HCT116 (cell line): ENCODE results near the gene GRIN2D. TPM values are rescaled to one million over a fixed set of nuclear protein-coding genes. Genes with fewer than 3 reads are reported as not detected.

Experiments used
- ATAC-seq: fragments of 200-7000 bp; cut with Tn5 transposase; 2 replicates; pipeline ENCODE4 v1.9.1; 2020; ENCODE audit warnings: mild to moderate bottlenecking, moderate library complexity
- BruUV-seq: library from RNA; stranded (reverse); fragments of 400-500 nt; replicated peaks from 2 replicates; lab custom pipeline; 2021; lab: Mats Ljungman, UMichigan
- CTCF ChIA-PET: fragments of 300-600 bp; sonication (Branson Sonifier 250); formaldehyde crosslinking; loops from one replicate; lab custom pipeline; 2021; ENCODE audit warnings: antibody characterized with exemption; lab: Charles Lee
- POLR2A ChIA-PET: fragments of 300-600, 350-600 bp; sonication (Branson Sonifier 250); formaldehyde crosslinking; loops from one replicate; lab custom pipeline; 2021; ENCODE audit warnings: antibody characterized with exemption; lab: Charles Lee
- RAD21 ChIA-PET, 2 experiments: fragments of 300-600 bp; sonication (Branson Sonifier 250); formaldehyde crosslinking; loops; one replicate each; lab custom pipeline; 2023; ENCODE audit warnings: low total read pairs in 2 of 2; ENCODE audit not compliant: uncharacterized antibody in 2 of 2, unreplicated experiment in 2 of 2, low non-redundant PET in 1 of 2; lab: Charles Lee
- DNase-seq: peaks from one replicate; pipeline ENCODE4 v3.0.0-alpha.2; 2010; ENCODE audit warnings: low read depth, low spot score
- H2AFZ ChIP-seq: fragments of 200-600 bp; shearing (Covaris generic), sonication (generic); 2 replicates; pipeline ENCODE4 v1.6.1; 2017; ENCODE audit warnings: low read depth, mixed run types, mixed read lengths, antibody characterized with exemption, low read length; ENCODE audit not compliant: poor library complexity, severe bottlenecking
- H3K27ac ChIP-seq: 2 replicates; pipeline ENCODE4 v1.5.1; 2012; ENCODE audit warnings: low read depth, low read length
- H3K27me3 ChIP-seq: fragments of 200-600 bp; sonication (generic); 2 replicates; pipeline ENCODE4 v1.6.1; 2016; ENCODE audit warnings: mixed run types, low read length, mixed read lengths; ENCODE audit not compliant: insufficient read depth
- H3K36me3 ChIP-seq, 2 experiments: fragments of 200-500 bp in 1 of 2; fragments of 200-600 bp in 1 of 2; sonication (Bioruptor generic) in 1 of 2; sonication (generic) in 1 of 2; 2 replicates each; pipeline versions ENCODE4 v1.5.1 to v1.6.1; 2014 to 2016; ENCODE audit warnings: low read length in 2 of 2, inconsistent platforms in 1 of 2, mixed read lengths in 1 of 2, mixed run types in 1 of 2; ENCODE audit not compliant: insufficient read depth in 2 of 2, control insufficient read depth in 1 of 2
- H3K4me1 ChIP-seq, 2 experiments: fragments of 200-600 bp in 1 of 2; sonication (generic) in 1 of 2; 2 replicates each; pipeline versions ENCODE4 v1.5.1 to v1.6.1; 2012 to 2017; ENCODE audit warnings: low read length in 2 of 2, inconsistent platforms in 1 of 2, mild to moderate bottlenecking in 1 of 2, mixed read lengths in 1 of 2, mixed run types in 1 of 2, moderate library complexity in 1 of 2; ENCODE audit not compliant: insufficient read depth in 2 of 2, control insufficient read depth in 1 of 2
- H3K4me2 ChIP-seq: fragments of 200-600 bp; sonication (generic); 2 replicates; pipeline ENCODE4 v1.6.1; 2017; ENCODE audit warnings: mixed run types, low read length, mixed read lengths
- H3K4me3 ChIP-seq, 2 experiments: fragments of 200-600 bp in 1 of 2; sonication (generic) in 1 of 2; replicated peaks in 1 of 2; 2 replicates each; pipeline ENCODE4 v1.5.1; 2011 to 2016; ENCODE audit warnings: low read length in 2 of 2, control low read depth in 1 of 2, low read depth in 1 of 2, mild to moderate bottlenecking in 1 of 2, mixed read lengths in 1 of 2, mixed run types in 1 of 2
- H3K79me2 ChIP-seq: fragments of 200-600 bp; sonication (generic); 2 replicates; pipeline ENCODE4 v1.6.1; 2017; ENCODE audit warnings: mild to moderate bottlenecking, mixed run types, low read length, moderate library complexity, mixed read lengths; ENCODE audit not compliant: insufficient read depth
- H3K9ac ChIP-seq: fragments of 200-600 bp; sonication (generic); 2 replicates; pipeline ENCODE4 v1.6.1; 2016; ENCODE audit warnings: low read length, mixed read lengths
- H3K9me2 ChIP-seq: fragments of 200-600 bp; sonication (generic), shearing (Covaris generic); 2 replicates; pipeline ENCODE4 v1.6.1; 2017; ENCODE audit warnings: mixed run types, mild to moderate bottlenecking, moderate library complexity; ENCODE audit not compliant: insufficient read depth
- H3K9me3 ChIP-seq, 2 experiments: fragments of 200-500 bp in 1 of 2; fragments of 200-600 bp in 1 of 2; sonication (Bioruptor generic) in 1 of 2; sonication (generic) in 1 of 2; 2 replicates each; pipeline ENCODE4 v1.6.1; 2014 to 2017; ENCODE audit warnings: low read length in 2 of 2, mixed read lengths in 2 of 2, inconsistent platforms in 1 of 2, low read depth in 1 of 2, mild to moderate bottlenecking in 1 of 2, mixed run types in 1 of 2, moderate library complexity in 1 of 2; ENCODE audit not compliant: control insufficient read depth in 1 of 2, insufficient read depth in 1 of 2
- H4K20me1 ChIP-seq: fragments of 200-600 bp; sonication (generic), shearing (Covaris generic); 2 replicates; pipeline ENCODE4 v1.6.1; 2017; ENCODE audit warnings: mixed run types, mild to moderate bottlenecking, moderate library complexity; ENCODE audit not compliant: insufficient read depth
- CBX3 ChIP-seq: IDR thresholded peaks from 2 replicates; pipeline ENCODE4 v1.6.1; 2012; ENCODE audit warnings: low read depth
- CEBPB ChIP-seq: IDR thresholded peaks from 2 replicates; pipeline ENCODE4 v1.6.1; 2012; ENCODE audit warnings: low read depth
- CTCF ChIP-seq, 3 experiments: fragments of 200-600 bp in 1 of 3; sonication (generic) in 1 of 3; IDR thresholded peaks in 2 of 3; conservative IDR thresholded peaks in 1 of 3; 2 replicates each; pipeline ENCODE4 v1.5.1; 2012 to 2017; ENCODE audit warnings: low read depth in 2 of 3, low read length in 2 of 3, antibody characterized with exemption in 1 of 3, borderline replicate concordance in 1 of 3, control low read depth in 1 of 3, mild to moderate bottlenecking in 1 of 3, mixed read lengths in 1 of 3, mixed run types in 1 of 3, moderate library complexity in 1 of 3; ENCODE audit not compliant: insufficient read depth in 1 of 3
- EGR1 ChIP-seq: IDR thresholded peaks from 2 replicates; pipeline ENCODE4 v1.6.1; 2012; ENCODE audit warnings: low read depth
- ELF1 ChIP-seq: IDR thresholded peaks from 2 replicates; pipeline ENCODE4 v1.6.1; 2012; ENCODE audit warnings: low read depth, borderline replicate concordance
- EZH2 ChIP-seq: fragments of 200-600 bp; sonication (generic); IDR thresholded peaks from 2 replicates; pipeline ENCODE4 v1.6.1; 2017; ENCODE audit warnings: antibody characterized with exemption, mixed run types
- EZH2phosphoT487 ChIP-seq: fragments of 200-600 bp; IDR thresholded peaks from 2 replicates; pipeline ENCODE4 v1.6.1; 2018; ENCODE audit warnings: antibody characterized with exemption, borderline replicate concordance
- FOSL1 ChIP-seq: IDR thresholded peaks from 2 replicates; pipeline ENCODE4 v1.6.1; 2012; ENCODE audit warnings: low read depth
- JUND ChIP-seq: IDR thresholded peaks from 2 replicates; pipeline ENCODE4 v1.6.1; 2012
- MAX ChIP-seq: IDR thresholded peaks from 2 replicates; pipeline ENCODE4 v1.6.1; 2012
- POLR2A ChIP-seq: IDR thresholded peaks from 2 replicates; pipeline ENCODE4 v1.7.0; 2011; ENCODE audit warnings: borderline replicate concordance; ENCODE audit not compliant: insufficient read depth, insufficient read length; ENCODE audit errors: extremely low read depth
- POLR2AphosphoS5 ChIP-seq: IDR thresholded peaks from 2 replicates; pipeline ENCODE4 v1.6.1; 2011; ENCODE audit warnings: mild to moderate bottlenecking, low read depth, low read length, moderate library complexity
- SIN3A ChIP-seq: IDR thresholded peaks from 2 replicates; pipeline ENCODE4 v1.6.1; 2012; ENCODE audit warnings: low read depth
- SP1 ChIP-seq: IDR thresholded peaks from 2 replicates; pipeline ENCODE4 v1.6.1; 2012; ENCODE audit warnings: low read depth
- SRF ChIP-seq: IDR thresholded peaks from 2 replicates; pipeline ENCODE4 v1.6.1; 2012; ENCODE audit warnings: low read depth
- YY1 ChIP-seq: IDR thresholded peaks from 2 replicates; pipeline ENCODE4 v1.6.1; 2011; ENCODE audit warnings: low read length, low read depth, moderate library complexity, mild to moderate bottlenecking; ENCODE audit not compliant: insufficient replicate concordance; ENCODE audit errors: extremely low read depth
- ZFX ChIP-seq: fragments of 450-650 bp; IDR thresholded peaks from 2 replicates; pipeline ENCODE4 v1.6.1; 2017
- ZNF274 ChIP-seq: fragments of 200-500 bp; sonication (Bioruptor generic); IDR thresholded peaks from 2 replicates; pipeline ENCODE4 v1.6.1; 2014; ENCODE audit warnings: mild to moderate bottlenecking, low read depth, low read length, inconsistent platforms
- intact Hi-C: fragments of 100-400 bp; cut with micrococcal nuclease; formaldehyde crosslinking; loops from 2 replicates; pipeline ENCODE4 v1.10.0; 2022
- total RNA-seq: library from RNA; stranded (reverse); gene quantifications from one replicate; pipeline ENCODE4 v1.2.1, GENCODE V29; 2021; ENCODE audit not compliant: unreplicated experiment
- TF ChIP-seq, protein P1 (sequence below): IDR thresholded peaks from 2 replicates; pipeline ENCODE4 v1.6.1; 2011; ENCODE audit warnings: mild to moderate bottlenecking, low read length, moderate library complexity; ENCODE audit not compliant: insufficient replicate concordance; ENCODE audit errors: extremely low read depth
- TF ChIP-seq, protein P2 (sequence below): IDR thresholded peaks from 2 replicates; pipeline ENCODE4 v1.6.1; 2012; ENCODE audit warnings: low read depth

Gene GRIN2D
- total RNA-seq, 1 experiment from 2014 or later, result 26.2 TPM

GRCh38 chr19:48346191-48346590 is 47.3 kb upstream of the GRIN2D start:
- no peaks in the 10 kb centered on the region for H3K36me3 ChIP-seq
- DNase-seq (no peak), ATAC-seq (no peak)
- no peak overlapping the region for H3K9ac ChIP-seq
- H3K9me3 ChIP-seq, result no peaks in the 10 kb centered on the region
- H3K4me1 ChIP-seq, result peaks cover 5 to 19% of the 10 kb centered on the region in 2 experiments
- H3K9me2 ChIP-seq, result no peaks in the 10 kb centered on the region
- ChIA-PET CTCF (interaction anchor here (1.5 kb wide), 1 partner anchor 13 kb away, joined by 3 read pairs; no protein-coding TSS in a partner anchor), POLR2A (no interaction called here), RAD21 (no interaction called here)
- no peaks in the 10 kb centered on the region for H3K79me2 ChIP-seq
- intact Hi-C loops, result no loop called here
- BruUV-seq, result no TSS peak
- no peak overlapping the region for H3K4me3 ChIP-seq
- H2AFZ ChIP-seq, result no peak overlapping the region
- H3K27me3 ChIP-seq, result no peaks in the 10 kb centered on the region
- no peak for TF ChIP-seq MAX
- TF ChIP-seq CBX3, result no peak
- TF ChIP-seq, protein P1, sequence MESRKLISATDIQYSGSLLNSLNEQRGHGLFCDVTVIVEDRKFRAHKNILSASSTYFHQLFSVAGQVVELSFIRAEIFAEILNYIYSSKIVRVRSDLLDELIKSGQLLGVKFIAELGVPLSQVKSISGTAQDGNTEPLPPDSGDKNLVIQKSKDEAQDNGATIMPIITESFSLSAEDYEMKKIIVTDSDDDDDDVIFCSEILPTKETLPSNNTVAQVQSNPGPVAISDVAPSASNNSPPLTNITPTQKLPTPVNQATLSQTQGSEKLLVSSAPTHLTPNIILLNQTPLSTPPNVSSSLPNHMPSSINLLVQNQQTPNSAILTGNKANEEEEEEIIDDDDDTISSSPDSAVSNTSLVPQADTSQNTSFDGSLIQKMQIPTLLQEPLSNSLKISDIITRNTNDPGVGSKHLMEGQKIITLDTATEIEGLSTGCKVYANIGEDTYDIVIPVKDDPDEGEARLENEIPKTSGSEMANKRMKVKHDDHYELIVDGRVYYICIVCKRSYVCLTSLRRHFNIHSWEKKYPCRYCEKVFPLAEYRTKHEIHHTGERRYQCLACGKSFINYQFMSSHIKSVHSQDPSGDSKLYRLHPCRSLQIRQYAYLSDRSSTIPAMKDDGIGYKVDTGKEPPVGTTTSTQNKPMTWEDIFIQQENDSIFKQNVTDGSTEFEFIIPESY, result no peak
- TF ChIP-seq POLR2AphosphoS5, result no peak
- TF ChIP-seq EZH2, result no peak
- no peak for TF ChIP-seq SIN3A
- TF ChIP-seq POLR2A, result no peak
- TF ChIP-seq JUND, result no peak
- no peak for TF ChIP-seq ZFX
- TF ChIP-seq EGR1, result no peak
- TF ChIP-seq CEBPB, result no peak
- no peak for TF ChIP-seq ZNF274
- TF ChIP-seq FOSL1, result no peak
- no peak for TF ChIP-seq CTCF (IDR thresholded peaks at IDR 0.05 in 2 of 3, conservative IDR thresholded peaks at IDR 0.05 in 1 of 3; ENCODE audit: borderline replicate concordance in 1 of 3, insufficient read depth in 1 of 3, low read depth in 2 of 3, low read length in 2 of 3)
- TF ChIP-seq YY1, result no peak
- TF ChIP-seq EZH2phosphoT487, result no peak
- no peak for TF ChIP-seq SP1
- TF ChIP-seq SRF, result no peak
- TF ChIP-seq ELF1, result no peak
- TF ChIP-seq, protein P2, sequence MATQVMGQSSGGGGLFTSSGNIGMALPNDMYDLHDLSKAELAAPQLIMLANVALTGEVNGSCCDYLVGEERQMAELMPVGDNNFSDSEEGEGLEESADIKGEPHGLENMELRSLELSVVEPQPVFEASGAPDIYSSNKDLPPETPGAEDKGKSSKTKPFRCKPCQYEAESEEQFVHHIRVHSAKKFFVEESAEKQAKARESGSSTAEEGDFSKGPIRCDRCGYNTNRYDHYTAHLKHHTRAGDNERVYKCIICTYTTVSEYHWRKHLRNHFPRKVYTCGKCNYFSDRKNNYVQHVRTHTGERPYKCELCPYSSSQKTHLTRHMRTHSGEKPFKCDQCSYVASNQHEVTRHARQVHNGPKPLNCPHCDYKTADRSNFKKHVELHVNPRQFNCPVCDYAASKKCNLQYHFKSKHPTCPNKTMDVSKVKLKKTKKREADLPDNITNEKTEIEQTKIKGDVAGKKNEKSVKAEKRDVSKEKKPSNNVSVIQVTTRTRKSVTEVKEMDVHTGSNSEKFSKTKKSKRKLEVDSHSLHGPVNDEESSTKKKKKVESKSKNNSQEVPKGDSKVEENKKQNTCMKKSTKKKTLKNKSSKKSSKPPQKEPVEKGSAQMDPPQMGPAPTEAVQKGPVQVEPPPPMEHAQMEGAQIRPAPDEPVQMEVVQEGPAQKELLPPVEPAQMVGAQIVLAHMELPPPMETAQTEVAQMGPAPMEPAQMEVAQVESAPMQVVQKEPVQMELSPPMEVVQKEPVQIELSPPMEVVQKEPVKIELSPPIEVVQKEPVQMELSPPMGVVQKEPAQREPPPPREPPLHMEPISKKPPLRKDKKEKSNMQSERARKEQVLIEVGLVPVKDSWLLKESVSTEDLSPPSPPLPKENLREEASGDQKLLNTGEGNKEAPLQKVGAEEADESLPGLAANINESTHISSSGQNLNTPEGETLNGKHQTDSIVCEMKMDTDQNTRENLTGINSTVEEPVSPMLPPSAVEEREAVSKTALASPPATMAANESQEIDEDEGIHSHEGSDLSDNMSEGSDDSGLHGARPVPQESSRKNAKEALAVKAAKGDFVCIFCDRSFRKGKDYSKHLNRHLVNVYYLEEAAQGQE, result no peak
- no peaks in the 10 kb centered on the region for H4K20me1 ChIP-seq
- H3K27ac ChIP-seq, result no peak overlapping the region
- H3K4me2 ChIP-seq, result no peak overlapping the region
